Mammary epithelial cell (primary cell): ENCODE data around the gene OR2AJ1.

Experiments used
- EZH2 ChIP-seq: IDR thresholded peaks from 2 replicates; pipeline ENCODE4 v1.6.1; 2012; ENCODE audit warnings: low read length, inconsistent platforms, borderline replicate concordance
- TF ChIP-seq, protein P1 (sequence below), 2 donors: IDR thresholded peaks in 1 of 2; conservative IDR thresholded peaks in 1 of 2; 2 replicates each; pipeline ENCODE4 v1.5.1; 2011 to 2012; ENCODE audit warnings: inconsistent platforms in 2 of 2, low read length in 2 of 2, mild to moderate bottlenecking in 2 of 2, control low read depth in 1 of 2, low read depth in 1 of 2; ENCODE audit not compliant: insufficient read depth in 1 of 2; ENCODE audit errors: extremely low read depth in 1 of 2

DNA sequence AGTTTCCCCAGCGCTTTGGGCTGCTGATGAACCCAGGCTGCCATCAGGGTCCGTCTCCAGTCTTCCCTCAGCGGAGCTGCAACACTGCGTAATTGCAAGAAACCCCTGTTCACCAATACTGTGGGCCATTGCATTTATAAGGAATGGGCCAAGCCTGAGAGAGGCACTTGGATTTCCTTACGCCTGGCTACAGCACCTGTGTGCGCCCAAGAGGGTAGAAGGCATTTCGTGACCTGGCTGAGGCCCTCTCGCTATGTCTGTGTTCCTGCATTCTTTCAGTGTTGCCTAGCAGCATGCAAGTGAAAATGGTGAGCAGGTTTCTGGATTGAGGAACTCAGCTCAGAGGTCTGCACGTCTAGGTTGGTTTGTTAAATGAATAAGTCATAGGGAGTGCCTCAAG lies 41.3 kb upstream of the OR2AJ1 start:
- TF ChIP-seq, protein P1, sequence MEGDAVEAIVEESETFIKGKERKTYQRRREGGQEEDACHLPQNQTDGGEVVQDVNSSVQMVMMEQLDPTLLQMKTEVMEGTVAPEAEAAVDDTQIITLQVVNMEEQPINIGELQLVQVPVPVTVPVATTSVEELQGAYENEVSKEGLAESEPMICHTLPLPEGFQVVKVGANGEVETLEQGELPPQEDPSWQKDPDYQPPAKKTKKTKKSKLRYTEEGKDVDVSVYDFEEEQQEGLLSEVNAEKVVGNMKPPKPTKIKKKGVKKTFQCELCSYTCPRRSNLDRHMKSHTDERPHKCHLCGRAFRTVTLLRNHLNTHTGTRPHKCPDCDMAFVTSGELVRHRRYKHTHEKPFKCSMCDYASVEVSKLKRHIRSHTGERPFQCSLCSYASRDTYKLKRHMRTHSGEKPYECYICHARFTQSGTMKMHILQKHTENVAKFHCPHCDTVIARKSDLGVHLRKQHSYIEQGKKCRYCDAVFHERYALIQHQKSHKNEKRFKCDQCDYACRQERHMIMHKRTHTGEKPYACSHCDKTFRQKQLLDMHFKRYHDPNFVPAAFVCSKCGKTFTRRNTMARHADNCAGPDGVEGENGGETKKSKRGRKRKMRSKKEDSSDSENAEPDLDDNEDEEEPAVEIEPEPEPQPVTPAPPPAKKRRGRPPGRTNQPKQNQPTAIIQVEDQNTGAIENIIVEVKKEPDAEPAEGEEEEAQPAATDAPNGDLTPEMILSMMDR (conservative IDR thresholded peaks at IDR 0.05 in 1 of 2, IDR thresholded peaks at IDR 0.05 in 1 of 2; ENCODE audit: extremely low read depth in 1 of 2, insufficient read depth in 1 of 2, low read depth in 1 of 2, low read length in 2 of 2), result no peak
- TF ChIP-seq EZH2, result no peak
